RWPE2 (cell line): ENCODE measurements around the gene SAMD13.

Source experiments
- ATAC-seq: fragments of 200-7000 bp; cut with Tn5 transposase; 3 replicates; pipeline ENCODE4 v1.9.1; 2021; ENCODE audit warnings: low read depth
- DNase-seq: peaks from one replicate; pipeline ENCODE4 v3.0.0-alpha.2; 2020; ENCODE audit warnings: low spot score
- H3K27ac ChIP-seq: fragments of 450-650 bp; 2 replicates; pipeline ENCODE4 v1.5.1; 2017; ENCODE audit warnings: mild to moderate bottlenecking; ENCODE audit not compliant: poor library complexity, severe bottlenecking
- H3K27me3 ChIP-seq: fragments of 250-450 bp; sonication (Bioruptor Pico); 2 replicates; pipeline ENCODE4 v1.5.1; 2021; ENCODE audit warnings: mild to moderate bottlenecking, moderate library complexity; ENCODE audit not compliant: insufficient read depth, poor library complexity, severe bottlenecking
- H3K36me3 ChIP-seq: fragments of 250-450 bp; sonication (Bioruptor Pico); 2 replicates; pipeline ENCODE4 v1.5.1; 2020; ENCODE audit warnings: low read depth, mild to moderate bottlenecking, moderate library complexity
- H3K4me1 ChIP-seq: fragments of 250-450 bp; sonication (Bioruptor Pico); 2 replicates; pipeline ENCODE4 v1.5.1; 2021; ENCODE audit warnings: mild to moderate bottlenecking, moderate library complexity; ENCODE audit not compliant: insufficient read depth, poor library complexity, severe bottlenecking
- H3K4me3 ChIP-seq: fragments of 250-450 bp; sonication (Bioruptor Pico); 2 replicates; pipeline ENCODE4 v1.5.1; 2021; ENCODE audit warnings: mild to moderate bottlenecking, moderate library complexity; ENCODE audit not compliant: severe bottlenecking
- H3K9me3 ChIP-seq: fragments of 250-450 bp; sonication (Bioruptor Pico); 2 replicates; pipeline ENCODE4 v1.5.1; 2021; ENCODE audit warnings: mild to moderate bottlenecking, moderate library complexity; ENCODE audit not compliant: severe bottlenecking
- TF ChIP-seq, protein P1 (sequence below): fragments of 450-650 bp; IDR thresholded peaks from one replicate; pipeline ENCODE4 v1.5.1; 2017; ENCODE audit warnings: mild to moderate bottlenecking, moderate library complexity; ENCODE audit not compliant: poor library complexity, severe bottlenecking

SAMD13 gene

DNA sequence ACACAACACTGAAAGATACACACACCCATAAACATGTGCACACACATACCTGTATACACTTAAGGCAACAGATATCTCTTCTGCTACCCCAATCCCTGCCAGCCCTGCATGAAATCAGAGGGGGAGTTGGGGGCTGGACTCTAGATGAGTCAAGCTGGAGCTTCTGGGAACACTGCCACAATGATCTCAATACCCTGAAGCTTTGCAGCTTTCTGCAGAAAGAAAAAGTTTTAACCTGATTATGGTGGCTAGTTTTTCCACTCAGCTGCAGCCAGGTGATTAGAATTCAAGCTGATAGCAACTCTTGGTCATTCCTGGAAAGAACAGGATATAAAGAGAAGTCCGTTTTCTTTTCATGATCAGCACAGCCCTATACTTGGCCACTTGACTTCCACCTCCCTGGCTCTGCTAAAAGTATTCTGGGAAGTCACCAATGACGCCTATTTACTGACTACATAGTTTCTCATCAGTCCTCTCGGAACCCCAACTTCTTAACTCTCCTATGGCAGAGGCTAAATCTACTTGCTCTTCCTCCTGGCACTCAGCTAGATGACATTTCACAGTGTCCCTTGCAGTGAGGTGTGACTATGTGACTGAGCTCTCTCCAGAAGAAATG lies 76.1 kb downstream of the SAMD13 start:
- Histone ChIP-seq H3K9me3 (no peaks in the 10 kb centered on the region), H3K4me3 (no peak overlapping the region), H3K27me3 (no peaks in the 10 kb centered on the region), H3K4me1 (peaks cover 23% of the 10 kb centered on the region), H3K27ac (no peak overlapping the region), H3K36me3 (no peaks in the 10 kb centered on the region)
- ATAC-seq (peak; percentile 59; the same call in 1 of the 3 replicates), DNase-seq (no peak)
- TF ChIP-seq, protein P1, sequence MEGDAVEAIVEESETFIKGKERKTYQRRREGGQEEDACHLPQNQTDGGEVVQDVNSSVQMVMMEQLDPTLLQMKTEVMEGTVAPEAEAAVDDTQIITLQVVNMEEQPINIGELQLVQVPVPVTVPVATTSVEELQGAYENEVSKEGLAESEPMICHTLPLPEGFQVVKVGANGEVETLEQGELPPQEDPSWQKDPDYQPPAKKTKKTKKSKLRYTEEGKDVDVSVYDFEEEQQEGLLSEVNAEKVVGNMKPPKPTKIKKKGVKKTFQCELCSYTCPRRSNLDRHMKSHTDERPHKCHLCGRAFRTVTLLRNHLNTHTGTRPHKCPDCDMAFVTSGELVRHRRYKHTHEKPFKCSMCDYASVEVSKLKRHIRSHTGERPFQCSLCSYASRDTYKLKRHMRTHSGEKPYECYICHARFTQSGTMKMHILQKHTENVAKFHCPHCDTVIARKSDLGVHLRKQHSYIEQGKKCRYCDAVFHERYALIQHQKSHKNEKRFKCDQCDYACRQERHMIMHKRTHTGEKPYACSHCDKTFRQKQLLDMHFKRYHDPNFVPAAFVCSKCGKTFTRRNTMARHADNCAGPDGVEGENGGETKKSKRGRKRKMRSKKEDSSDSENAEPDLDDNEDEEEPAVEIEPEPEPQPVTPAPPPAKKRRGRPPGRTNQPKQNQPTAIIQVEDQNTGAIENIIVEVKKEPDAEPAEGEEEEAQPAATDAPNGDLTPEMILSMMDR, result no peak

- Histone ChIP-seq H3K4me1 (peaks cover 23% of the 10 kb centered on the region), H3K4me3 (no peak overlapping the region), H3K9me3 (no peaks in the 10 kb centered on the region), H3K27me3 (no peaks in the 10 kb centered on the region), H3K36me3 (no peaks in the 10 kb centered on the region), H3K27ac (no peak overlapping the region)
- TF ChIP-seq, protein P1, result no peak
- DNase-seq (no peak), ATAC-seq (peak; percentile 70)
These were observed 77.8 kb downstream of the SAMD13 start for GRCh38 chr1:84379138-84379916.

GRCh38 chr1:84379917-84380180 lies 78.3 kb downstream of the SAMD13 start:
- TF ChIP-seq, protein P1, result no peak
- Histone ChIP-seq H3K27ac (no peak overlapping the region), H3K9me3 (no peaks in the 10 kb centered on the region), H3K36me3 (no peaks in the 10 kb centered on the region), H3K4me1 (peaks cover 23% of the 10 kb centered on the region), H3K27me3 (no peaks in the 10 kb centered on the region), H3K4me3 (no peak overlapping the region)
- ATAC-seq (no peak), DNase-seq (no peak)

DNA sequence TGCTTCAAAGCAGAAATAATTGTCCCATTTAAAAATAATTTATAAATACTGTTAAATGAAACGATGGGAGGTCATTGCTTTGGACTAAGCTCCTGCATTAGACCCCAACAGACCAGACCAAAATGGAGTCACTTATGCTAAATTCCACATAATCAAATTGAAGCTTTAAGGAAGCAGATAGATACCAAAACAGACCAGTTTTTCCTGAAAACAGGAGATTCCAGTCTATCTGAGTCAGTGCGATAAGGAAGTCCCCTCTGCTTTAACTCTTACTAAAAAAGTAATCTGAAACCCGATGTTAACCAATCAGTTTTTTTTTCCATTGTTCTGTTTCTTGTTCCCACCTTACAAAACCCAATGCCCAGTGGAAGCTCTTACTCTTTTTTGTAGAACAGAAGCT lies 80.6 kb downstream of the SAMD13 start:
- DNase-seq (no peak), ATAC-seq (peak; percentile 57; the same call in 2 of the 3 replicates)
- no peaks in the 10 kb centered on the region for H3K36me3 ChIP-seq
- TF ChIP-seq, protein P1, result no peak
- no peak overlapping the region for H3K27ac ChIP-seq
- no peak overlapping the region for H3K4me3 ChIP-seq
- H3K27me3 ChIP-seq, result no peaks in the 10 kb centered on the region
- peaks cover 23% of the 10 kb centered on the region for H3K4me1 ChIP-seq
- no peaks in the 10 kb centered on the region for H3K9me3 ChIP-seq

DNA sequence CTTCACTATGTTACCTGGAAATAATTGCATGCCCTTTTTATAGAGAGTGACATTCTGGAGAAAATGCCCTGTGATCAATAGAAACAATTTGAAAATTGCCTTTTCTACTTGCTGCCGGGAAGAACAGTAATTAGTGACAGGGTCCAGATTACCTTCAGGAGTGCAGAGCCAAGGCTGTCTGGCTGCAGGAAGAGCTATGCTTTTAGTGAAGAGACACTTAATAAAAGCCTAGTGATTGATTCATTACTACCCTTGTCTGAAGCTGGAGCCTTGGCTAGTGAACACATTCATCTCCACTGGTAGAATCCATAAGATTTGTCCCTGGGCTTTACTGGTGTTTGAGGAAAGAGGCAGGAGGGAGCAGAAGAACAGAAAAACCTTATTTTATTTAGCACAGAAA lies 83.8 kb downstream of the SAMD13 start:
- H3K36me3 ChIP-seq, result no peaks in the 10 kb centered on the region
- DNase-seq (no peak), ATAC-seq (no peak)
- H3K27me3 ChIP-seq, result no peaks in the 10 kb centered on the region
- H3K9me3 ChIP-seq, result no peaks in the 10 kb centered on the region
- peaks cover 17% of the 10 kb centered on the region for H3K4me1 ChIP-seq
- no peak overlapping the region for H3K4me3 ChIP-seq
- H3K27ac ChIP-seq, result no peak overlapping the region
- TF ChIP-seq, protein P1, result no peak
